GM18499 (cell line): ENCODE results near the gene CCL23.
"Not testable (repeated sequence)": the region's sequence is repeated elsewhere in the genome, so short reads cannot be mapped to it uniquely, and the experiment has no call there.

Experiments
- ATAC-seq: cut with Tn5 transposase; IDR thresholded peaks from one replicate; pipeline ENCODE4 v1.9.1; 2021; ENCODE audit warnings: moderate number of reproducible peaks; ENCODE audit not compliant: insufficient read depth, unreplicated experiment

CCL23 gene, protein sequence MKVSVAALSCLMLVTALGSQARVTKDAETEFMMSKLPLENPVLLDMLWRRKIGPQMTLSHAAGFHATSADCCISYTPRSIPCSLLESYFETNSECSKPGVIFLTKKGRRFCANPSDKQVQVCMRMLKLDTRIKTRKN

DNA sequence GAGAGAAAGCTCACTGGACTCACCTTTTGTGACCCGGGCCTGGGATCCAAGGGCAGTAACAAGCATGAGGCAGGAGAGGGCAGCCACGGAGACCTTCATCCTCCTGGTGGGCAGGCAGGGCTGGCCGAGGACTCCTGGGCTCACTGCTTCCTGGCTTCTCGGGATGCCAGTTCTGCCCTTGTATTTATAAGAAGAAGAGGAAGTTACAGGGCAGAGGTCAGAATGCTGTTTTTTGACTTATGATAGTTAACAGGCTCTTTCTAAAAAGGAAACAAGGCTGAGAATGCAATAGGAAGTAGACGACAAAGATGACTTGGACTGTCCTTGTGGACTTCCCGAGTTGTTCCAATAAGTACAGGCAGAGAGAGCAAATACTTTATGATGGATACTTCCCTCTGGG is at the start of gene CCL23:
Gene CCL23 (minus strand): TSS at position 174 of the 400 bp plus-strand sequence. CDS start 75 bp downstream, at position 99.
- ATAC-seq = no peak

DNA sequence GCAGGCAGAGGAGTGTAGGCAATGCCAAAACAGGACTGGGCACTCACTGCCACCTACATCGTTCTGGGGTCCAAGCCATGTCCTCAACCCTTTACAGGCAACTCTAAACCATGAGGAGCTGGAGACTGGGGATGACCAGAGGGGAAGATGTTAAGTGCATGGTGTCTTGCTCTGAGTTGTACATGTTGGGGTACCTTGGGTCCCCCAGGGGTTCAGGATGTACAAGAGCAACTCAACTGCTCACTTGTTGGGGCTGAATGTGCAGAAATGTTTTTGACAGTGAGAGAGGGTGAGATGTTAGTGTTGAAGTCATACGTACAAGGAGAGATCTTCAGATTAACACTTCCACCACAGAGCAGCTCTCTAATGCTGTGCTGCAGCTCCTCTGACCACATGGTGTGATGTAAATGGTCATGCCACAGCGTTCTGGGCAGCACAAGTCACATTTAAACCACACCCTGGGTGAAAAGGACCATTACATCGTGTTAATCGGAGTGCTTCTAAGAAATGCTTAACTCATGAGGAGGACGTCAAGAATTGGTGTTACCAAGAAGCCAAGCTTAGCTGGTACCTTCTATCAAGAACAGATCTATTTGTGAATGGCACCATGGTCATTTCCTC is 48.7 kb upstream of the CCL23 start:
- no peak for ATAC-seq

DNA sequence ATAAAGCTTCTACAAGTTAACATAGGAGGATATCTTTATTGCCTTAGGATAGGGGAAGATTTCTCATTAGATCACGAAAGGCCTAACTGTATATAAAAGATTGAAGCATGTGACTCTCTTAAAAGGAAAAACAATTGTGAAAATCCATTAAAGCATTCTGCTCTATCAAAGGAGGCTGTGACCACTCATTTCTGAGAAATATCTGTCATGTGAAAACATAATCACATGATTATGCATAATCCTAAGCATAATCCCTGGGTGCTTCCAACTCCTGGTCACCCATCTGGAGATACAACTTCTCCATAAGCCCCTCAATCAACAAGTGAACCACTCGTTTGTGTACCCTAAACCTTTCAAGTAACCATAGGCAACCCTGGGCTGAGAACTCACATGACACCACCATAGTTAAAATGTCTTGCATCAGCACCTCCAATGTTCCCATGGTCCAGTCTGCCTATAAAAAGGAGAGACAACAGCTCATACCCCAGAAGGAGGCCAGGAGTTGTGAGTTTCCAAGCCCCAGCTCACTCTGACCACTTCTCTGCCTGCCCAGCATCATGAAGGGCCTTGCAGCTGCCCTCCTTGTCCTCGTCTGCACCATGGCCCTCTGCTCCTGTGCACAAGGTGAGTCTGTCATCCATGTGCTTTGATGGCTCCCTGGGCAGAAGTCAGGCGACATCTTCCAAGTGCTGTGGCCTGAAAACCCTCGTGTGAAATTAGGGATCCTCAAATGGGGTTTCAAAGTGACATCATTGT is 46.2 kb upstream of the CCL23 start, which contains the start of gene CCL18:
Gene CCL18 (plus strand): TSS at position 487 of the 756 bp plus-strand sequence. CDS start 71 bp downstream, at position 558.
- no peak for ATAC-seq

DNA sequence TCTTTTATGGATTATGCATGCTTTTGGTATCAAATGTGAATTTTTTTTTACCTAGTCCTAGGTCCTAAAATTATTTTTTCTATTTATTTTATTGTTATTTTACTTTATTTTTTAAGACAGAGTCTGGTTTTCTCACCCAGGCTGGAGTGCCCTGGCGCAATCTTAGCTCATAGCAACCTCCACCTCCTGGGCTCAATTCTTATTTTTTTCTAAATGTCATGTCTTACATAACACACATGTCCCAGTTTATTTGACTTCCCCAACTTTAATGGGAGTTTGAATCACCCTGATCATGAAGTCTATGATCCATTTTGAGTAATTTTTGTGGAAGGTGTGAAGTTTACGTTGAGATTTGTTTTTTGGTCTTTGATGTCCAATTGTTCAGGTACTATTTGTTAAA is 43.0 kb upstream of the CCL23 start:
- no peak for ATAC-seq

DNA sequence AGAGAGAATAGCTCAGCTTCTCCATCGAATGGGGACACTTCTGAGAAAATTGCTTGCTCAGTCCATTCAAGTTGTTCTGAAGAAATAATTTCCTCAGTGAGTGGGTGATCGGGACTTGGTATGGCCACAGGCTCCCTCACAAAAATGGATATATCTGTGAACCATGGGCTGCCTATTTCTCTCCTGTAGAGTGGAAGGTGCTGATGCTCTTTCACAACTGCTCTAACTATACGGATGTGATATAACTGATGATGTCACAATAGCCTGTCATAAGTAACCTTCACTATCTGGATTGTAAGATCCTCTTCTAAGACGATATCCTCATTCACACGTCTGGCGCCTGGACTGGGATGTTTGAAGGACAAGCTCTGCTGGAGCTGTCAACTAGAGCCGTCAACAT is 41.6 kb upstream of the CCL23 start:
- no peak for ATAC-seq

DNA sequence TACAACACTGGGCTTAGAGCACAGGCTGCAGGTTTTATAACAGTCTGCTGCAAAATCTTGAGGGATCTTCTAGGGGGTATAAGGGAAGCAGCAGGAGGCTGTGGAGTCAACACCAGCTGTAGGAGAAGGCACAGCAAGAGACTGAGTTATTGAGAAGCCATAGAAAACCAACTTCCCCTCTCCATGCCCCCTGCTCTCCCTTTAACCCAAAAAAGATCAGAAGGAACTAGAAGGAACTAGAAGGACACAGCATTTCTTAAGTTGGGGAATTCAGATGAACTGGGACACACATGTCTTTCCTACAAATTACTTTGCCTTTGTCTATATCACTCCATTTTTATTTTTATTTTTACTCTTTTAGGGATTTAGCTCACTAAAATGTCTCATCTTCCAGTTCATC is 40.1 kb upstream of the CCL23 start:
- no peak for ATAC-seq

DNA sequence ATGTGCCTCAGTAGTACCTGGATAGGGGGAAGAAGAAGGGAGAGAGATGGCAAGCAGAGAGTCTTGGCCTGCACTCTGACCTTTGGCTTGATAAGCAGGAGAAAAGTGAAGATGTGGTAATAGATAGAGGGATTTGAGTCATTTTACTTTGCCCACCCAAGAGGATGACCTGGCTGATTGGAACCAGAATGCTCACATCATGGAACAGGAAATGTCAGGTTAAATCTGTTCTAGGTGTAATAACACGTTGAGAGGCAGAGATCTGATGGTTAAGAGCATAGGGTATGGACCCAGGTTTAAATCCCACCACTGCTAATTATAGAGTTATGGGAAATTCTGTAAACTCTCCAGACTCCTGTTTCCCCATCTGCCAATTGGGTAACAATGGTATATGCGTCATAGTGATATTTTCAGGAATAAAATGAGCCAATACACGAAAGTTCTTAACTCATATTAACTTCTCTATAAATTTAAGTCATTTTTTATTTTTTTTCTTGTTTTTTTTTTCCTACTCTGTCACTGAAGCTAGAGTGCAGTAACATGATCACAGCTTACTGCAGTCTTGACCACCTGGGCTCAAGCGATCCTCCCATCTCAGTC is 38.2 kb upstream of the CCL23 start:
- ATAC-seq = no peak

DNA sequence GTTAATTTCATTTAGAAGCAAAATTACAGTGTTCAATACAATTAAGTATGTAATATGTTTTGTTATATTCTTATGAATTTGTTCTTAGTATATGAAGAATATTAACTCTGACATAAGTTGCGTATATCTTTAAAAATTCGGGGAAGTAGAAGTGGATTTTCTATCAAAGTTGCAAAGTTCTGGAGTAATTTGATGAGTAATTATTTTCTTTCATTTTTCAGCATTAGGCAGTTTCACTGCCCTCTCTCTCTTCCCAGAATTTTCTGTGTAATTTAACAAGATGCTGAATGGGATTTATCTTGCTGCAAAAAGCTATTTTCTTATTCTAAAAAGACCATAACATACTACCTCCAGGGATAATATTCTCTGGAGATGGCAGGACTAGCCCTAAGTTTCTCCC is 37.4 kb upstream of the CCL23 start:
- no peak for ATAC-seq

DNA sequence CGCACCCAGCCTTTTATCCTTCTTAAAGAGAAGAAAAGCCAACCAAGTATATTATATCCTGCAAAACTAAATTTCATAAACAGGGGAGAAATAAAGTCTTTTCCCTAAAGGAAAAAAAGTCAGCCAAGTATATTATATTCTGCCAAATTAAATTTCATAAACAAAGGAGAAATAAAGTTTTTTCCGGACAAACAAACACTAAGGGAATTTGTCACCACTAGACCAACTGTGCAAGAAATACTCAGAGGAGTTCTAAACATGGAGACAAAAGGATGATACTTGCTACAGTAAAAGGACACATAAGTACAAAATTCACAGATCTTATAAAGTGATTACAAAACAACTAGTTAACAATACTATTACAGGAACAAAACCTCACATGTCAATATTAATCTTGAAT is 31.9 kb upstream of the CCL23 start:
- no peak for ATAC-seq

DNA sequence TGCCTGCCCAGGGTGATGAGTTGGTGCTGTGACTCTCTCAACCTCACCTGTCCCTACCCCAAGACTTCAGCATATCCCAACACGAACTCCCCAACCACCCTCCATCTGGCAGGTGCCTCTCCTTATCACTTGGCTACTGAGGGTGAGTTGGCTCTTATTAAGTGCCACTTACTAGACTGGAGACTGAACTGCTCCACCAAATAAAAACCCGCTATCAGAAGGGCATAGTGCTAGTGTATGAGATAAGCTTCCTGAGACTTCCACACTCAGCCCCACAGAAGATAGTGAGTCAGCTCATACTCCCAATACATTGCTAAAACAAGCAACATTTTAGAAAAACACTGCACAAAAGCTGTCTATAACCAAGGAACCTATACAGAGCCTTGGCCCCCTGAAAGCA is 30.3 kb upstream of the CCL23 start:
- no peak for ATAC-seq

DNA sequence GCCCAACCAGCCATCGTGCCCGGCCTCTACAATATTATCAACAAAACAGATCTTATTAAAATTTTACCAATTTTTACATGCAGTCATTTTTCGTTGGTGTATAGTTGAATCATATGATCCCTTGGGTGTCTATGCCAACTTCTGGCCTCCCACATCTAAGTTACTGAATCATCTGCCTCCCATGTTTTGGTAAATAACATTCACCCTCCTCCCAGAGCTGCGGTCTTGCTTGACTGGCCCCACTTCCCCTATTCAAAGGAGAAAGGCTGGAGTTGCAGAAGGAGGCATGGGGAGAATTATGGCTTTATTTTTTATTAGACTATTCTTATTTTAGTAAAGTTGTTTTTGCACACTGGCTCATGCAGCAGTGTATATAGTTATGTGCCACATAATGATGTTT is 18.5 kb upstream of the CCL23 start:
- ATAC-seq = no peak

DNA sequence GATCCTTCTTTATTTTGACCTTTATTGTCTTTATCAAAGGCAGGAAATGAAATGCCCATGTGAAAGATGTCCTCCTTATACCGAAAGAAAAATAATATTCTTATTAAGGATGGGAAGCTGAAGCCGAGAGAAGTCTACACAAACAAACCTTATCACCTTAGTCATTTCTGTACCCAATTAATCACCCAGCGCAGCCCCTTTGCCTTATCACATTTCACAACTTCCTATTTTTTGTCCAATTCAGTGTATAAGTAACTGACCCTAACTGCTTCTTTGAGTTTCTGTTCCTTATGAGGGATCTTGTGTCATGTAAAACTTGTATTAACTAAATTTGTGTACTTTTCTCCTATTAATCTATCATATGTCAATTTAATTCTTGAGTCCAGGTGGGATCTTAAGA is 16.4 kb upstream of the CCL23 start:
- ATAC-seq = no peak

DNA sequence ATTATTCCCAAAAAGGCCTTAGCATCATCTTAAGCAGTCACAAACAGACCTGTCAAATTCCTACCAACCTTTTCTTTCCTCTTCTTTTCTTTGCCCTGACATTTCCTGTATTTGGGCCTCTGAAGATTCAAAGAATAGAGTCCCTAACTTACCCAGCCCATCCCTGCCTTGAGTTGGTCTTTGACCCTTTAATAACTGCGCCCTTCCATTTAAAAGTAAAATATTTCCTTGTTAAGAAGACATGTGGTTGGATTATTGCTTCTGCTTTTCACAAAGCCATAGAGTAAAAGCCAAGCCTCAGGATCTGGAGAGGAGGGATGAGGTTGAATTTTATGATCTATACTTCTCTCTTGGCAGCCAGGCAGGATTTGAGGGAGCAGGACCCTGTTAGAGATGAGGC is 13.2 kb upstream of the CCL23 start:
- ATAC-seq = no peak

DNA sequence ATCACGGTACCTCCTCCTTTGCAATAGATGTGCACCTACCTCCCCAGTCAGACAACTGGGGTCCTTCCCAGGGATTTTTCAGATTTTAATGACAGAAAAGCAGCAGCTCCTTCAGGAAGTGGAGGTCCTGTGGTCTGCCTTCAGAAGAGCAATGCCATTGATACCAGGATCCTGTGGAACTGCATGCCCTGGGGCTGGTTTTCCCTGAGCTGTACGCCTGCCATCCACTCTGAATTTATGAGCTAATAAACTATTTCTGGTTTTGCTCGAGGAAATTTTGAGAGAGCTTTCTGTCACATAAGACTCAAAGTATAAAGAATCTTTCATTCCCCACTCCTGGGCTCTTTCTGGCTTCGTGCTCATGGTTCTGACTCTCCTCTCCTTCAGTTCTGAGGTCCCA is 10.0 kb upstream of the CCL23 start:
- ATAC-seq = no peak

DNA sequence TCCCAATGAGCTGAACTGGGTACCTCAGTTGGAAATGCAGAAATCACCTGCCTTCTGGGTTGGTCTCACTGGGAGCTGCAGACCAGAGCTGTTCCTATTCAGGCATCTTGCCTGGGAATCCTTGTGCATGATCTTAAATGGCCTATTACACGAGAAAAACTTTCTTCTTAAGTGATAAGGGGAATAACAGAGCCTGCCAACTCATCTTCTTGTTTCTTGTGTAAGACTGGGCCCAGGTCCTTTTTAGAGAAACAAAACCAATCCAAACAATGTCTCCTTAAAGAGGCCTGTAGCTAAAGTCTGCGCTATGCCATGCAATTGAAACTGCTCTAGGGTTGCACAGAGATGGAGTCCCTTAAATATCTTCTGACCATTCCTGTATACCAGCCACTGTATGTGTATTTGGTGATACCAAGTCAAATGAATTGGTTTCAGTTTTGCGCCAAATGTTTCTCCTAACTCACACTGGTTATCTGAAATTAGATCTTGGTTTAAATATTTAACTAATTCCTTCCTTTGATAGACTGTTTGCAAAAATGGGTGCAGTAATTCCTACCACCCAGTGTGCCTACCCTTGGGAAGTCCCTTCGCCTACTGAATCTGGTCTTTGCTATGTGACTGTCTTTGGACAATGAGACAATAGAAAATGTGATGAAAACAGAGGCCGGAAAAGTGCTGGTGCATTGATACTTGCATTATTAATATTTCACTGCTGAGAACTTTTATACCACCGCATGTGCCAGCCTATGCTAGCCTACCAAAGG is 6.5 kb upstream of the CCL23 start:
- ATAC-seq = no peak

DNA sequence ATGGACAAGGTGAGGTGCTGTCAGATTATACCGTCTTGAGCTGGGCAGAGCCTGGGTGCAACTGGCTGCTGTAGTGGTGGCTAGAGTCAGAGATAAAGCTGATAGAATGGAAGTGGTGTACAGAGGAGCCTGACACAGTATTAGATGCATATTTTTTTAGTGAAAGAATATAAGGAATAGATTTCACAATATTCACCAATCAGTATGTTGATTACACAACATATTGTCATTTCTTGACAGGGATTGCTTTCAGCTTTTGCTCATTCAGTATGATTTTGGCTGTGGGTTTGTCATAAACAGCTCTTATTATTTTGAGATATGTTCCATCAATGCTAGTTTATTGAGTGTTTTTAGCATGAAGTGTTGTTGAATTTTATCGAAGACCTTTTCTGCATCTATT is 1.7 kb upstream of the CCL23 start:
- no peak for ATAC-seq

DNA sequence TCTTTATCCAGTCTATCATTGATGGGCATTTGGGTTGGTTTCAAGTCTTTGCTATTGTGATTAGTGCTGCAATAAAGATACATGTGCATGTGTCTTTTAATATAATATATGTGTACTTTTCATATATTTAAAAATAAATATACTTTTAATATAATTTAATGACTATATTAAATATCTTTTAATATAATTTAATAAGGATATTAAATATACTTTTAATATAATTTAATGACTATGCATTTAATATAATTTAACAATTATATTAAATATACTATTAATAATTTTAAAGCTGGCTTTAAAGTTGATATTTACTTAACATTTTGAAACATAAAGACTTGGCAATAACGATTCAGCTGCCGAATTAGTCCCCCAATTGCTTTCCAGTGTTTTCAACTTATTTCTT is 1.2 kb downstream of the CCL23 start:
- no peak for ATAC-seq

DNA sequence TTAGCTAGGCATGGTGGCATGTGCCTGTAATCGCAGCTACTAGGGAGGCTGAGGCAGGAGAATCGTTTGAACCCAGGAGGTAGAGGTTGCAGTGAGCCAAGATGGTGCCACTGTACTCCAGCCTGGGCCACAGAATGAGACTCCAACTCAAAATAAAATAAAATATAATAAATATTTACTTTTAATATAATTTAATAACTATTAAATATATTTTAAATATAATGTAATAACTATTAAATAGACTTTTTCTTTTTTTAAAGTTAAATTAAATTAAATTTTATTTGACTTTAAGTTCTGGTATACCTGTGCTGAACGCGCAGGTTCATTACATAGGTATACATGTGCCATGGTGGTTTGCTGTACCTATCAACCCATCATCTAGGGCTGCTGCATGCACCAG is 1.9 kb downstream of the CCL23 start:
- not testable (repeated sequence) for ATAC-seq

DNA sequence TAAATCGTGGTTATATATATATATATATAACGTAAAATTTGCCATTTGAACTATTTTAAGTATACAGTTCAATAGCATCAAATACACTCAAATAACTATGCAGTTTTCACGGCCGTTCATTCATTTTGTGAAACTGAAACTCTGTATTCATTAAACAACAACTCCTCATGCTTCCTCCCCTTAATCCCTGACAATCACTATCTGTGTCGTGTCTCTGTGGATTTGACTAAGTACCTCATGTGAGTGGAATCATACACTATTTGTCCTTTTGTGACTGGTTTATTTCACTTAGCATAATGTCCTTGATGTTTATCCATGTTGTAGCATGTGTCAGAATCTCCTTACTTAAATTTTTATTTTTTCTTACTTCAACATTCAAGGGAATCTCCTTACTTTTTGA is 2.8 kb downstream of the CCL23 start:
- ATAC-seq = no peak

DNA sequence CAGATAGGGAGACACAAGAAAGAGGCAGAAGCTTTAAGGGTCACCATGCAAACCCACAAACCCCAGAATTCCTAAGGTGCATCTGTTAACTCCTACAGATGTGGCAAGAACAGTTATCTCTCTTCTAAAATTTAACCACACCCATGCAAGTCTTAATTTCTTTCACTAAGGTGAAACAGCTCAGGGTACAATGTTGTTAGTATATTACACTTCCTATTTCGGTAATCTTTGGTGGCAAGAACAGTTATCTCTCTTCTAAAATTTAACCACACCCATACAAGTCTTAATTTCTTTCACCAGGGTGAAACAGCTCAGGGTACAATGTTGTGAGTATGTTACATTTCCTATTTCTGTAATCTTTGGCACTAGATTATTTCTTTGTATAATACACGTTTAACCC is 6.6 kb downstream of the CCL23 start:
- no peak for ATAC-seq
